Muscle layer of colon (tissue), 2 donors: ENCODE results near the gene NASP.
A peak's percentile ranks its signal among the peaks of the same experiment; 100 is the strongest.
"Not testable (repeated sequence)": the region's sequence is repeated elsewhere in the genome, so short reads cannot be mapped to it uniquely, and the experiment has no call there.

Source experiments
- H3K27ac ChIP-seq: one replicate; pipeline ENCODE4 v1.7.0; 2013; ENCODE audit warnings: low read depth, mild to moderate bottlenecking, low read length, moderate library complexity
- H3K27me3 ChIP-seq, 2 donors: one replicate each; pipeline ENCODE4 v1.7.0; 2013; ENCODE audit warnings: low read length in 2 of 2, mild to moderate bottlenecking in 2 of 2; ENCODE audit not compliant: insufficient read depth in 2 of 2, control insufficient read depth in 1 of 2
- H3K36me3 ChIP-seq: one replicate; pipeline ENCODE4 v1.7.0; 2013; ENCODE audit warnings: mild to moderate bottlenecking, low read length; ENCODE audit not compliant: insufficient read depth
- H3K4me1 ChIP-seq: one replicate; pipeline ENCODE4 v1.7.0; 2013; ENCODE audit warnings: mild to moderate bottlenecking, low read length; ENCODE audit not compliant: insufficient read depth
- H3K4me3 ChIP-seq, 2 donors: one replicate each; pipeline ENCODE4 v1.7.0; 2013; ENCODE audit warnings: low read length in 2 of 2, low read depth in 1 of 2, mild to moderate bottlenecking in 1 of 2, moderate library complexity in 1 of 2
- H3K9ac ChIP-seq: one replicate; pipeline ENCODE4 v1.7.0; 2013; ENCODE audit warnings: low read length
- H3K9me3 ChIP-seq: one replicate; pipeline ENCODE4 v1.7.0; 2013; ENCODE audit warnings: mild to moderate bottlenecking, low read length
- donor health status: abdominal sarcoma.
- donor health status: Adenocarcinoma of cecum.

Gene NASP

GRCh38 chr1:45570631-45571030 lies 13.2 kb upstream of the NASP start:
- Histone ChIP-seq H3K9me3 (no peaks in the 10 kb centered on the region), H3K27me3 (no peaks in the 10 kb centered on the region), H3K4me1 (no peaks in the 10 kb centered on the region), H3K4me3 (no peak overlapping the region), H3K9ac (no peak overlapping the region), H3K36me3 (peaks cover 34% of the 10 kb centered on the region), H3K27ac (no peak overlapping the region)

- Histone ChIP-seq H3K36me3 (peaks cover 16% of the 10 kb centered on the region), H3K27me3 (no peaks in the 10 kb centered on the region), H3K27ac (no peak overlapping the region), H3K4me1 (no peaks in the 10 kb centered on the region), H3K4me3 (no peak overlapping the region), H3K9ac (no peak overlapping the region), H3K9me3 (no peaks in the 10 kb centered on the region)
Observed at GRCh38 chr1:45573231-45573804, 10.5 kb upstream of the NASP start.

GRCh38 chr1:45574105-45574626 lies 9.7 kb upstream of the NASP start:
- Histone ChIP-seq H3K27ac (no peak overlapping the region), H3K9me3 (no peaks in the 10 kb centered on the region), H3K4me1 (no peaks in the 10 kb centered on the region), H3K36me3 (peaks cover 7% of the 10 kb centered on the region), H3K27me3 (no peaks in the 10 kb centered on the region), H3K4me3 (no peak overlapping the region), H3K9ac (no peak overlapping the region)

- H3K4me1 ChIP-seq: peaks cover 14% of the 10 kb centered on the region
- H3K36me3 ChIP-seq: no peaks in the 10 kb centered on the region
- H3K27ac ChIP-seq: peak overlapping the region; percentile 99
- peak overlapping the region; percentile 89 to 95 for H3K4me3 ChIP-seq
- H3K27me3 ChIP-seq: no peaks in the 10 kb centered on the region
- peak overlapping the region; percentile 65 for H3K9ac ChIP-seq
- no peaks in the 10 kb centered on the region for H3K9me3 ChIP-seq
Observed at GRCh38 chr1:45583264-45583665, 576 bp upstream of the NASP start.

GRCh38 chr1:45584351-45585109 lies 689 bp downstream of the NASP start:
- peak overlapping the region; percentile 89 to 95 for H3K4me3 ChIP-seq
- no peaks in the 10 kb centered on the region for H3K9me3 ChIP-seq
- H3K27ac ChIP-seq: peak overlapping the region; percentile 99
- H3K4me1 ChIP-seq: peaks cover 14% of the 10 kb centered on the region
- H3K36me3 ChIP-seq: no peaks in the 10 kb centered on the region
- H3K9ac ChIP-seq: peak overlapping the region; percentile 65
- no peaks in the 10 kb centered on the region for H3K27me3 ChIP-seq

- H3K27me3 ChIP-seq: no peaks in the 10 kb centered on the region
- no peaks in the 10 kb centered on the region for H3K9me3 ChIP-seq
- H3K4me1 ChIP-seq: peaks cover 14% of the 10 kb centered on the region
- H3K27ac ChIP-seq: peak overlapping the region; percentile 99
- no peaks in the 10 kb centered on the region for H3K36me3 ChIP-seq
- H3K9ac ChIP-seq: peak overlapping the region; percentile 4
- H3K4me3 ChIP-seq: peak overlapping the region; percentile 65 to 95
Observed at GRCh38 chr1:45585110-45585426, 1.2 kb downstream of the NASP start.

GRCh38 chr1:45585496-45586075 lies 1.7 kb downstream of the NASP start:
- peaks cover 14% of the 10 kb centered on the region for H3K4me1 ChIP-seq
- peak overlapping the region; percentile 65 to 95 for H3K4me3 ChIP-seq
- no peaks in the 10 kb centered on the region for H3K27me3 ChIP-seq
- H3K9ac ChIP-seq: peak overlapping the region; percentile 4
- no peaks in the 10 kb centered on the region for H3K36me3 ChIP-seq
- H3K27ac ChIP-seq: peak overlapping the region; percentile 99
- H3K9me3 ChIP-seq: no peaks in the 10 kb centered on the region

GRCh38 chr1:45586769-45587168 lies 2.9 kb downstream of the NASP start:
- H3K27ac ChIP-seq: no peak overlapping the region
- H3K4me1 ChIP-seq: peaks cover 14% of the 10 kb centered on the region
- H3K9me3 ChIP-seq: no peaks in the 10 kb centered on the region
- no peaks in the 10 kb centered on the region for H3K27me3 ChIP-seq
- no peaks in the 10 kb centered on the region for H3K36me3 ChIP-seq
- no peak overlapping the region for H3K9ac ChIP-seq
- no peak overlapping the region for H3K4me3 ChIP-seq

GRCh38 chr1:45589861-45590260 lies 6.0 kb downstream of the NASP start:
- Histone ChIP-seq H3K27me3 (no peaks in the 10 kb centered on the region), H3K4me3 (no peak overlapping the region), H3K9me3 (no peaks in the 10 kb centered on the region), H3K4me1 (peaks cover 14% of the 10 kb centered on the region), H3K27ac (no peak overlapping the region), H3K36me3 (peaks cover 6% of the 10 kb centered on the region), H3K9ac (no peak overlapping the region)

GRCh38 chr1:45594412-45594811 lies 10.6 kb downstream of the NASP start:
- peaks cover 6% of the 10 kb centered on the region for H3K36me3 ChIP-seq

GRCh38 chr1:45596765-45597164 lies 12.9 kb downstream of the NASP start:
- H3K36me3 ChIP-seq, H3K9ac ChIP-seq: not testable (repeated sequence)

More at GRCh38 chr1:45594412-45594811, 10.6 kb downstream of the NASP start:
- Histone ChIP-seq H3K9me3 (no peaks in the 10 kb centered on the region), H3K27ac (no peak overlapping the region), H3K4me1 (no peaks in the 10 kb centered on the region), H3K4me3 (no peak overlapping the region), H3K27me3 (no peaks in the 10 kb centered on the region), H3K9ac (no peak overlapping the region)

More at GRCh38 chr1:45596765-45597164, 12.9 kb downstream of the NASP start:
- not testable (repeated sequence) for H3K4me3 ChIP-seq, H3K9me3 ChIP-seq, H3K4me1 ChIP-seq, H3K27me3 ChIP-seq, H3K27ac ChIP-seq
